HG02884 (cell line): ENCODE data around the gene ZNF804A.

Source experiments
- ATAC-seq: cut with Tn5 transposase; IDR thresholded peaks from one replicate; pipeline ENCODE4 v1.9.1; 2021; ENCODE audit warnings: mild to moderate bottlenecking, moderate library complexity; ENCODE audit not compliant: unreplicated experiment

ZNF804A gene

DNA sequence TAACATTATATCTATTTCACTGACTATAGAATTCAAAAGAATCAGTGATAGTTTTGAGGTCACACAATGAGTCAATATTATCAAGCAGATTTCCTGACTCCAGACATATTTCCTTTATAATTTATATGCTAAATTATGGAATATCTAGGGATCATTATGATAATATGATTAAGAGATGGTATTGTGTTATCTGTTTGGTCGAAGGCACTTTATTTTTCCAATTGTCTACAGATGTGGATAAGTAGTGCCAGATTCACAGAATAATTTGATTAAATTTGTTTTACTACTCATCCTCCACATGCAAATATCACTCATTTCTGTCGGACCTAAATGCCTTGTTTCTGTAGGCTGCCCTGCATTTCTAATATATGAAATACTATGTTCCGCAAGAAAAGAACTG is 4.4 kb downstream of the ZNF804A start:
- no peak for ATAC-seq

- ATAC-seq, result no peak
These were observed 12.6 kb downstream of the ZNF804A start for GRCh38 chr2:184610891-184611290.

DNA sequence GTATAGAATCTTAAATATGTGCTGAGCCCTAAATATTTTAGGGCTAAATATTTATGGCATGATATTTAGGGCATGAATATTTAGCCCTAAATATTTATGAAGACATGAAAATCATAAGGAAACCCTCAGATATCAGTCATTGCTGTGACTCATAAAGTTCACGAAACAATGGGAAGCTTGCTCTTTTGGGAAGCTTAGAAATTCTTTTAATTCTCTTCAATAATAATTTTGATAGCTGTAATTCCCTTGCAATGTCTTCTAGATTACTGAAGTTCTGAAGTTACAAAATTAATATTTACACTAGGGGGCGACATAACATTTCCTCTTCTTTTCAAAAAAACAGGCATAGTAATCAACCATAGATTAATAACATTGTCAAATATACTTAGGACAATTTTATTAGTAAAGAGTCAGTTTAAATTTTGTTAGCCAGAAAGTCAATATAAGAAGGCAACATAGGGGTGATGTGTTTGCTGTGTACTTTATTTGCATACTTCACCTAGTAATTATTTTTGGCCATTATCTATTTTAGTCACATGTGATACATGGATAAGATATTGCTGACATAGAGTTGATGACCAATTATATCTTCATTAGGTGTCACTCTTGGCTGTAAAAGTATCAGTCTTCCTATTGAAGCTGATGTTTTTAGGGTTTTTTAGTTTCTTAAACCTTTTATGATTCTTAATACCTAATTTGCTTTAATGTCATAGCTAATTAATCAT is 13.2 kb downstream of the ZNF804A start:
- no peak for ATAC-seq

GRCh38 chr2:184620367-184620766 is 22.0 kb downstream of the ZNF804A start:
- no peak for ATAC-seq

GRCh38 chr2:184624311-184624710 is 26.0 kb downstream of the ZNF804A start:
- ATAC-seq, result no peak

DNA sequence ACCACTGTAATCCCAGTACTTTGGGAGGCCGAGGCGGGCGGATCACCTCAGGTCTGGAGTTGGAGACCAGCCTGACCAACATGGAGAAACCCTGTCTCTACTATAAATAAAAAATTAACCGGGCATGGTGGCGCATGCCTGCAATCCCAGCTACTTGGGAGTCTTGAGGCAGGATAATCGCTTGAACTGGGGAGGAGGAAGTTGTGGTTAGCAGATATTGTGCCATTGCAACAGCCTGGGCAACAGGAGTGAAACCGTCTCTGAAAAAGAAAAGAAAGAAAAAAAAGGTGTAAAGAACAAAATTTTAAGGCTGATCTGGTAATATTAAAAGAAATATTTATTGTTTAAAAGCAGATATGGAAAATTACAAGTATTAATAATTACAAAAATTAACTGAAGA is 29.7 kb downstream of the ZNF804A start:
- ATAC-seq, result no peak

DNA sequence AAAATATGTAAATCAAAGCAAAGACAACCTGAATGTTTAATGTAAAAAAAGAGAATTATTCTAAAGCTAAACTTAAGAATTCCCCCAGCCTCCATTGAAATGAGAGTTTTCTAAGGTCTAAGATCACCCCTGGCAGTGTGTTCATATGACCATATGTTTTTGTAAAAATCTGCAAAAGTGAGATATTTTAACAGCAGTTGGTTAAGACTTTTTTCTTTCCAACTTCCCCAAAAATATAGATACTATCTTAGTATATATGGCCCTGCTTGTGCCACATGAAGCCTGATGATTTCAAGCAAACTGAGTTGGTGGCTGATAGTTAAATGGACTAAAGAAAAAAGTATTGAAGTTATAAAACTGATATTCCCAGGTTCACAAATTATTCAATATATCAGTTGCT is 35.4 kb downstream of the ZNF804A start:
- no peak for ATAC-seq

GRCh38 chr2:184637781-184638180 is 39.5 kb downstream of the ZNF804A start:
- ATAC-seq, result no peak

- ATAC-seq, result no peak
These were observed 46.4 kb downstream of the ZNF804A start for GRCh38 chr2:184644685-184645084.

GRCh38 chr2:184646177-184646576 is 47.8 kb downstream of the ZNF804A start:
- ATAC-seq, result no peak

- no peak for ATAC-seq
These were observed 48.3 kb downstream of the ZNF804A start for GRCh38 chr2:184646593-184646992.

DNA sequence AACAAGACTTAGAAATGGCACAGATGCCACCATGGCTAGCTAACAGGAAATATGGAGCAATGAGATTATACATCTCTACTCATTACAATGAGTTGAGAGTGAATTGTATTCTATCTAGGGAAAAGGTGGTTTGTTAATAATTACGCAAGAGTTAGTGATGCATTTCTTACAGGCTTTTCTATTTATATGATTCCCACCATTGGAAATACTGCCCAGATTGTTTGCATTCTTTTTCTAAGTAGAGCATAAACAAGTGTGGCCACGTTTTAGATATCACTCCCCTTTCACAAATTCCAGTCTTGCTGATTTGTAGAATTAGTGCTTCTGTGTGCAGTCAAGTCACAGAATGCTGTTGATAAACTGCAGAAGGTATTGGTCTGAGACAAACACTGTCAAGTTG is 56.6 kb downstream of the ZNF804A start:
- no peak for ATAC-seq

DNA sequence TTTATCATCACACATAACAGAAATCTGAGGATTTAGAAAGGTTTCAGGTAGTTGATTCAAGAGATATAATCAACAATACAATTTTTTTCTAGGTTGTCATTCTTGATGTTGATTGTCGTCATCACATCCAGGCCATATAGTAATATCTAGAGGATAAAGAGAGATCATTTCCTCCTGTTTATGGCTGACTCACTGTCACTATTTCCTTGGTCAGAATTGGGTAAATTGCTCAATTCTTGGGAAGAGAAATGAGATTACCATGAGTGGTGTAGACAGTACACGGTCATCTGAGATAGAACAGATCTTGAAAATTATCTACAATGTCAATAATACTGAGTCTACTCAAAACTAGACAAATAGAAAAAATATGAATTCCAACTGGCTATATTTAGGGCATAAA is 78.8 kb downstream of the ZNF804A start:
- ATAC-seq, result no peak

GRCh38 chr2:184679219-184680018 is 81.1 kb downstream of the ZNF804A start:
- ATAC-seq, result no peak

DNA sequence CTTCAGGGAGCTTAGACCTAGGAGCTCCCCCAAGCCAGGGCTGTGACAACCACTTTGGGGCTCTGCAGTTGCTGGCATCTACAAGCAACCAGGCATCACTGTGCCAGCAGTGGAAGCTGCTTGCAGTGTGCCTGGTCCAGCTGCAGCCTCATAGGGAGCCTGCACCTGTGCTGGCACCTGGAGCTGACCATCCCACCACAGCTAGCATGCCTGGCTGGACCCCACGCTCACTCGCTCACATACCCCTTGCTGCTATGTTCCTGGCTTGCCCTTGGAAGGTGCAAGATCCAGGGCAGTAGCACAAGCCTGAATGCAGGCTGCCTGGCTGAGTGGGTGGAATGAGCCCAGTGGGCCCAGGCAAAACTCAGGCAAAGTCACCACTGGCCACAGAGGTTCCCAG is 82.5 kb downstream of the ZNF804A start:
- ATAC-seq, result no peak

DNA sequence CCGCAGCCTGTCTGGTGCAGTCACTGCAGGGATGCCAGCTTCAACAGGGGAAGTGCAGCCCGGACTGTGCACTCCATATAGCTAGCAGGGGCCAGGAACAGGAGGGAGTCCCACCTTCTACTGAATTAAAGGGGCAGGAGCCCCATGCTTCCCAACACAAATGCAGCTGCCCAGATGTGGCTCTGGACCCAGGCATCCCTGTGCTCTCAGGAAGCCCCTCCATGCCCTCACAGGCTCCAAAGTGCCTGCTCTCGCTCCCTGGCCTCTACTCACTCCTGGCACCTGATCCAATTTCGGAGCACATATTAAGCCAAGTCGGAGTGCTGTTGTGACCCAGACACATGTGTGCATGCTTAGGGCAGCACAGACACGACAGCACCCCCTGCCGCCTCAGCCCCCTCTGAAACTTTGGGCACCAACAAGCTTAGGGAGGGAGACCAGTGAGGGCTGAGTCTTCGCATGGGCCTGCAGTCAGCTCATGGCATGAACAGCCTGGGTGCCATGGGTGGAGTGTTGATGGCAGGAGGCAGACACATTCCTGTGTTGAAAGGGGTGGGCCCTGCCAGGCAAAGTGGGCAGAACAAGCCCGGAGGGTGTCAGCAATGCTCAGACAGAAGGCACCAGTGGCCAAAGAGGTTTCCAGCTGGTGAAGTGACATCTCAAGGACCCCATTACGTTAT is 83.5 kb downstream of the ZNF804A start:
- ATAC-seq, result no peak

DNA sequence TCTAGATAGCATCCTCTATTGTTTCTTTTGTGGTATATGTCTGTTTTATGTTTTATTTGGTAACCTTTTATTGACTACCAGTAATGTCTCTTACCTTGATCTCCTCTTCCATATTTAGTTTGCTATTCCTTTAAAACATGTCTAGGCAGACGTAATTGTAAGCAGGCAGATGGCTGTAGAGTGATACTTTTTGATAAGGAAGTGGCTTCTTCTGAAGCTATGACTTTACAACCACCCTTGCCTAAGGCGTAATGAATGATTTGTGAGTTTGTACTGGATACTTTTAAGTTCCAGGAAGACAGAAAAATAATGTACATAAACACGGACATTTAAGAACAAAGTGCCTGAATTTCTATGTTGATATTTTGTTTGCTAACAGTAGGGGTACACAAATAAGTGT is 85.6 kb downstream of the ZNF804A start:
- ATAC-seq, result no peak

- ATAC-seq, result no peak
These were observed 87.9 kb downstream of the ZNF804A start for GRCh38 chr2:184685999-184686841.

GRCh38 chr2:184689638-184690037 is 91.3 kb downstream of the ZNF804A start:
- ATAC-seq, result no peak

DNA sequence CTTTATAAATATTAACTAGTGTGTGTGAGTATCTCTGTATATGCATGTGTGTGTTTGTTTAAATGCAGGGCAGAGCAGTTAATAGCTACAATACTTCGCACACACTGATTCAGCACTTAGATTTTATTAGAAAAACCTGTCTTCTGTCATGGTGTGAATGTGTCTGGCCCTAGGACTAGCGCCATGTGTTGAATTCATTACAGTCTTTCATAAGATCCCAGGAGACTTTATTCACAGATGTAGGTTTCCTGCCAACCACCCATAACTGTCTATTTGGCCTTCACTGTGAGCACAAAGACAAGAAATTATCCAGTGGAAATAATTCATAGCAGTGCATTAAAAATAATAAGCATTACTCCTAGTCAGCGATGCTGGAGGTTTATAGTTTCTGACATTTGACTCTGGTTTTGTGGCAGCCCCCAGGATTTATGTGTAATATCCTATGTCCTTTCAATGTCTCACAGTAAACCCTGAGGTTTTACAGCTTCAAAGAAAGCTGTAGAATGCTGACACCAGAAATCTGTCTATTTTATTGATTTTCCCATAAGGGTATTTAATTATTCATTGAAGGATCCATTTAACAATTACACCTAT is 93.9 kb downstream of the ZNF804A start:
- ATAC-seq, result no peak

GRCh38 chr2:184696644-184697043 is 98.3 kb downstream of the ZNF804A start:
- ATAC-seq, result no peak
